ENCODE data around the gene GABRA1. TPM values are rescaled to one million over a fixed set of nuclear protein-coding genes. Genes with fewer than 3 reads are reported as not detected.

Gene GABRA1
- total RNA-seq = under 1 TPM in 1 of 5 donors, not detected in 4; 0.92 TPM
- polyA plus RNA-seq = under 1 TPM in 2 of 3 donors, not detected in 1; 0.05 to 0.75 TPM
- long read RNA-seq, donor 1 = 0 reads
- long read RNA-seq, donor 2 = 0 reads
- long read RNA-seq, donor 3 = 0 reads
- long read RNA-seq, donor 4 = 0 reads
- long read RNA-seq, donor 5 = 0 reads
- long read RNA-seq, donor 6 = 0 reads
- long read RNA-seq, donor 7 = 0 reads
- long read RNA-seq, donor 8 = 0 reads
- long read RNA-seq, donor 9 = 0 reads
- long read RNA-seq, donor 10 = 0 reads

GRCh38 chr5:161847941-161848391, at the start of gene GABRA1:
Gene GABRA1, plus strand, starts transcription at chr5:161848120. Its CDS starts 2,691 bp downstream, at chr5:161850811.
- TF ChIP-seq CTCF (IDR thresholded peaks at IDR 0.05) (no peak), EP300 (IDR thresholded peaks at IDR 0.05) (no peak), POLR2AphosphoS5 (IDR thresholded peaks at IDR 0.05) (no peak), POLR2A (IDR thresholded peaks at IDR 0.05) (no peak)
- Histone ChIP-seq H3K27ac (no peak within 1 kb of the TSS), H3K36me3 (no peaks in the 10 kb centered on the region), H3K9me3 (no peaks in the 10 kb centered on the region), H3K4me3 (peak within 1 kb of the TSS; percentile 4 to 24 (median 10)), H3K4me1 (peaks cover 0 to 18% (median 8%) of the 10 kb centered on the region in 4 donors), H3K27me3 (peaks cover 0 to 46% (median 21%) of the 10 kb centered on the region in 3 donors)
- DNase-seq = peak in 1 of 2 donors; percentile 49
- intact Hi-C loops (cut with DNase I; ENCODE audit: low total_unique reads) = no loop called here
- 1 to 6% (median 5%) methylated on average over 16 of the region's 16 CpGs for WGBS, 5 donors

- Histone ChIP-seq H3K36me3 (no peaks in the 10 kb centered on the region), H3K4me1 (no peaks in the 10 kb centered on the region), H3K4me3 (no peak overlapping the region), H3K27me3 (no peaks in the 10 kb centered on the region), H3K27ac (no peak overlapping the region), H3K9me3 (no peaks in the 10 kb centered on the region)
- no peak for DNase-seq
- intact Hi-C loops (cut with DNase I; ENCODE audit: low total_unique reads) = no loop called here
- TF ChIP-seq POLR2AphosphoS5 (IDR thresholded peaks at IDR 0.05) (no peak), POLR2A (IDR thresholded peaks at IDR 0.05) (no peak), EP300 (IDR thresholded peaks at IDR 0.05) (no peak)
- 63 to 70% (median 66%) methylated on average over 3 of the region's 3 CpGs for WGBS, 5 donors
Measured at GRCh38 chr5:161799316-161799715, 48.6 kb upstream of the GABRA1 start.

GRCh38 chr5:161804263-161804662, 43.7 kb upstream of the GABRA1 start:
- DNase-seq = no peak
- TF ChIP-seq CTCF (IDR thresholded peaks at IDR 0.05) (no peak), POLR2A (IDR thresholded peaks at IDR 0.05) (no peak), EP300 (IDR thresholded peaks at IDR 0.05) (no peak), POLR2AphosphoS5 (IDR thresholded peaks at IDR 0.05) (no peak)
- intact Hi-C loops (cut with DNase I; ENCODE audit: low total_unique reads) = no loop called here
- no peaks in the 10 kb centered on the region for H3K9me3 ChIP-seq
- no peak overlapping the region for H3K4me3 ChIP-seq
- H3K27ac ChIP-seq = no peak overlapping the region
- H3K36me3 ChIP-seq = no peaks in the 10 kb centered on the region
- H3K4me1 ChIP-seq = no peaks in the 10 kb centered on the region
- WGBS, 5 donors = 6 to 24% (median 12%) methylated on average over 1 of the region's 1 CpG
- H3K27me3 ChIP-seq = no peaks in the 10 kb centered on the region

GRCh38 chr5:161846746-161847145, 1.2 kb upstream of the GABRA1 start:
- intact Hi-C loops (cut with DNase I; ENCODE audit: low total_unique reads) = no loop called here
- H3K9me3 ChIP-seq = no peaks in the 10 kb centered on the region

More at GRCh38 chr5:161846746-161847145, 1.2 kb upstream of the GABRA1 start:
- Histone ChIP-seq H3K27me3 (peaks cover 0 to 46% (median 21%) of the 10 kb centered on the region in 3 donors), H3K27ac (no peak overlapping the region), H3K36me3 (no peaks in the 10 kb centered on the region), H3K4me1 (peaks cover 0 to 18% (median 8%) of the 10 kb centered on the region in 4 donors), H3K4me3 (no peak overlapping the region)
- WGBS, 5 donors = 6 to 10% (median 8%) methylated on average over 5 of the region's 5 CpGs
- no peak for TF ChIP-seq POLR2A (IDR thresholded peaks at IDR 0.05)
- no peak for TF ChIP-seq POLR2AphosphoS5 (IDR thresholded peaks at IDR 0.05)
- TF ChIP-seq CTCF (IDR thresholded peaks at IDR 0.05) = no peak
- no peak for TF ChIP-seq EP300 (IDR thresholded peaks at IDR 0.05)
- peak in 1 of 2 donors; percentile 79 for DNase-seq
